ENCODE results near the gene SFMBT1.

The SFMBT1 gene, protein sequence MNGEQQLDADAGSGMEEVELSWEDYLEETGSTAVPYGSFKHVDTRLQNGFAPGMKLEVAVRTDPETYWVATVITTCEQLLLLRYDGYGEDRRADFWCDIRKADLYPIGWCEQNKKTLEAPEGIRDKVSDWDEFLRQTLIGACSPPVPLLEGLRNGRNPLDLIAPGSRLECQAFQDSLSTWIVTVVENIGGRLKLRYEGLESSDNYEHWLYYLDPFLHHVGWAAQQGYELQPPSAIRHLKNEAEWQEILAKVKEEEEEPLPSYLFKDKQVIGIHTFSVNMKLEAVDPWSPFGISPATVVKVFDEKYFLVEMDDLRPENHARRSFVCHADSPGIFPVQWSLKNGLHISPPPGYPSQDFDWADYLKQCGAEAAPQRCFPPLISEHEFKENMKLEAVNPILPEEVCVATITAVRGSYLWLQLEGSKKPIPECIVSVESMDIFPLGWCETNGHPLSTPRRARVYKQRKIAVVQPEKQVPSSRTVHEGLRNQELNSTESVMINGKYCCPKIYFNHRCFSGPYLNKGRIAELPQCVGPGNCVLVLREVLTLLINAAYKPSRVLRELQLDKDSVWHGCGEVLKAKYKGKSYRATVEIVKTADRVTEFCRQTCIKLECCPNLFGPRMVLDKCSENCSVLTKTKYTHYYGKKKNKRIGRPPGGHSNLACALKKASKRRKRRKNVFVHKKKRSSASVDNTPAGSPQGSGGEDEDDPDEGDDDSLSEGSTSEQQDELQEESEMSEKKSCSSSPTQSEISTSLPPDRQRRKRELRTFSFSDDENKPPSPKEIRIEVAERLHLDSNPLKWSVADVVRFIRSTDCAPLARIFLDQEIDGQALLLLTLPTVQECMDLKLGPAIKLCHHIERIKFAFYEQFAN

DNA sequence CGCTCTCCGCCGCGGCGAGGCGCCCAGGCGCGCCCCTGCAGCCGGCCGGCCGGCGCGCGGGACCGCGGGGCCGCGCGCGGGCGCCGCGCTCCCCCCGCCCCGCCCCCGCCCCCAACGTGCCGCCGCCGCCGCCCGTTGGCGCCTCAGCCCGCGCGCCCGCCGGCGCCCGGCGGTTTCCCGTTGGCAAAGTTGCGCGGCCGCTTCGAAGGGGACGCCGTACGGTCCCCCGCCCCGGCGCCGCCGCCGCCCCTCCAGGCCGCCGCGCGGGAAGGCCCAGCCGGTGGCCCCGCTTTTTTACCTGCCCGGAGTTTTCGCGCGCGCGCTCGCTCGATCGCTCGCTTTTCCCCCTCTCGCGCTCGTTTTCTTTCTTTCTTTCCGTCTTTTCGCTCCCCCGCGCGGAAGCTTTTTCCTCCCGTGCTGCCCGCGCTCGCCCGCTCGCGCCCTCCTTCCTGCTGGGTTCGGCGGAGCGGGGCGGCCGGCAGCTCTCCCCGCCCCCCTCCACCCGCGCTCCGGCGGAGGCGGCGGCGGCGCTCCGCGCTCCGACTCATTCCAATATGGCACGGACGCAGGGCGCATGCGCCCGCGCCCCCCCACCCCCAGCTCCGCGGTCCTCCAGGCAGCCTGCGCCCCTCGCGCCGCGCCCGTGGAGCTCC is at the start of gene SFMBT1:
Gene SFMBT1 (minus strand): TSS at position 556 of the 653 bp plus-strand sequence. CDS start 76,945 bp downstream, outside the sequence.
- DNase-seq: no peak

DNA sequence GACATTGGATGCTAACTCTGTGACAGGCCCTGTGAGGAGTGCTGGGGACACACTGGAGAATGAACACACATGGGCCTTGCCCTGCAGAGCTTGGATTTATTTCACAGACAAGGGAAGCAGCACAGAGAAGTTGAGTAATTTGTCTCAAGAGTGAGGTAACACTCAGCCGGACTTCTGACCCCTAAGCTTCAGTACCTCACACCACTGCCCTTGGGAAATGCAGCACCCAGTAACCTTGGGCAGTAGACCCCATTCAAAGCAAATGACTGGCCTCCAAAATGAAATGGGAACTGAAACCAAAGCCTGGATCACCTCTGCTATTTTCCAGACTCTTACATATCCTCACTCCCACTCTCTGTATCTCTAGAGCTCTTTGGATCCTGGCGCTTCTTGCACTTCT is 47.1 kb upstream of the SFMBT1 start:
- DNase-seq: no peak

DNA sequence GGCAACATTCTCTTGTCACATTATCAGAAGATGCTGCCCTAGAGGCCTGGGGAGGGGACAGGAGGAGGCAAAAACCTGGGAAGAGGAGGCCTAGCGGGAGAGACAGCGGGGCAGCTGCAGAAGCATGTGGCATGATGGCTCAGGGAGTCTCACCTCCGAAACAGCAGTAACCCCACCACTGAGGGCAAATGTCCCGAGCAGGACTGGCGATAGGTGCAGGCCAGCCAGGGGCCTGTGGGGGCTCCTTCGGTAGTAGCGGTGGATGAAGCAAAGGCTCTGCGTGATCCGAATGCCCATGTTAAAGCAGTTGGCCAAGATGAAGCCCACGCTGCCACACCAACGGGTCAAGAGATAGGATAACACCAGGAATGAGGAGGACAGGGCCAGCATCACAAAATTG is 46.3 kb upstream of the SFMBT1 start:
- no peak for DNase-seq

DNA sequence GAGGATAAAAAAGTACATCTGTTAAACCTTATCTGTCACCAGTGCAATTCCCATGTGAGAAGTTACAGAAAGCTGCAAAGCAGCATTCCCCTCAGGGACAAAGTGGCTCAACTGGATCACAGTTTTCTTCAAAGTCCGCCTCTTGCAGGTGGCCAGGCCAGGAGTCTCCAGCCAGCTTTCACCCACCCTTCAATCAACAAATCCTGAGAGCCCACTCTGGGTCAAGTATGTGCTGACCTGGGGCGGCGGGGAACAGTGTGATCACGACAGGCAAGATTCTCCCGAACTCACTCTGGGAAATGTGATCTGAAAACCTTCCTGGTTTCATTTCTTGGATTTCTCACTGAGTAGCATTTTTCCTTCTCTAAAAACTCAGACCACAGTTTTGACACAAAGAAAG is 45.1 kb upstream of the SFMBT1 start:
- DNase-seq: no peak

DNA sequence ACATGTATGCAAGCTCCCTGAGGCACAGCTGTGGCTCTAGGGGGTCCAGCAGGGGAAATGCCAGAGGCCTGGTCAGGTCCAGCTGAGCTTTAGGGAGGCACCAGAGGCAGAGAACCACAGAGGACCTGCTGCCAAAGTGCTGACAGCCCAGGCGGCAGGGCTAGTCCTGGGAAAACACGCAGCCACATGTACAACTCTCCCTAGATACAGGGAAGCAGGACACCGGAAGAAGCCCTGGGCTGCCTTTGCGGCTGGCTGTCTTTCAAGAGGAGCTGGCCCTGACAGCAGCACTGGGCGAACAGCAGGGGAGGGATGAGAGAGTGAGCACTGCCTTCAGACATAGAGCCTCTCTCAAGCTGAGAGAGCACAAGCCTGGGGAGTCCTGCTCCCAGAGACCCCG is 43.6 kb upstream of the SFMBT1 start:
- no peak for DNase-seq

DNA sequence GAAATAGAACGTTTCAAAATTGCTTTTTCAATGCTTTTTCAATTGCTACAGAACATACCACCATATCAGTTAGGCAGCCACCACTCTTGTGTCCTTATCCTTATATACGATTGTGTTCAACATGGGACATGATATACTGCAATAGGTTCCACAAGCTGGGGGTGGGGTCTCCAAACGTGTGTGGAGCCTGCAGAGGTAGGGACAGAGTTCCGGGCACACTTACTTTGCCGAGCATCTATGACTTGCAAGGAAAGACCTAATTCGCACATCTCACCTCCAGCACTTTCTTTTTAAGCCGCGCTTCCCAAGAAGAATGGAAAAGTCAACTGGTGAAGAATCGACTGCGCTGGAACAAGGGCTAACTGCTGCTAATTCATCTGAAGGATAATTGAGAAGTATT is 39.6 kb upstream of the SFMBT1 start:
- no peak for DNase-seq

DNA sequence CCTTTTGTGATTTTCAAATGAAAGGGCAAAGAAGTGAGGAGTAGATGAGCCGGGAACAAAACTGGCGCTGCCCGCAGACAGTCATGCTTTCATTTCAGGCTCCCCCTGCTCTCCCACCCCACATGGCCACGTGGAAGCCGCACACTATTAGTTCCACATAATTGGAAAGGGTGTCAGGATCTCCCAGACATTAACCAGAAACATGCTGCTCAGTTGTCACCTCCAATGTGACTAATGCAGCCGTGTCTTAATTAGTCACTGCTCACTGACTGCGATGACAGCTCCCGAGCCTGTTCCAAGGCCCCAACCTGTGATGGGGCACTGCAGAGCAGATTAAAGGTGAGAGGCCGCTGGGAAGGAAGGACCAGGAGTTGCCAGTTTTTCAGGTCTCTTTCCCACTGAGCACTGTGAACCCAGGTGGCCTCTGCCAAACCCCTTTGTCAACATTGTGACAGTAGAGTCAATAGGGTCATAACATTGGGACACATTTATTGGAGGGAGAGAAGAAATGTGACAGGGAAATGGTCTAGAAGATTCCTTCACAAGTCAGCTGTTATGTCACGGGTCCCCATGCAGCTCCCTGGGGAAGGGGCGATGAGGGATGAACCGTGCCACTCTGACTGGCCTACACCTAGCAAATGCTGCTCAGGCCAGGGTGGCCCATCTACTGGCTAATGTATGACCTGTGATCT is 38.6 kb upstream of the SFMBT1 start:
- no peak for DNase-seq

DNA sequence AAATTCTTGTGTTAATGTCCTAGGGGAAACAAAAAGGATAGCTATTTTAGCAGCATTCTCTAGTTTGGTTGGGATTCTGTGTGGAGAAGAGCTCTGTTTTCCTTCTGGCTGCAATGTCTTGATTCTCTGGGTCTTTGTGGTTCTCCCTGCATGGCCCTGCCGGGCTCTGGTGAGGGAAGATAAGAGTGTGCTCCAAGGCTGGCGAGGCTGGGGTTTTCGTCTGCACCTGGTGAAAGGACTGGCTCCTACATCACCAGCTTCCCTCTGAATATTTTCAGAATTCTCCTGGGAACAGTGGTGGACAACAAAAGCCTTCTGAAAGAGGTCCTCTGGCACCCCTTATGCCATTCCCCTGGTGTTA is 38.1 kb upstream of the SFMBT1 start:
- DNase-seq: no peak

DNA sequence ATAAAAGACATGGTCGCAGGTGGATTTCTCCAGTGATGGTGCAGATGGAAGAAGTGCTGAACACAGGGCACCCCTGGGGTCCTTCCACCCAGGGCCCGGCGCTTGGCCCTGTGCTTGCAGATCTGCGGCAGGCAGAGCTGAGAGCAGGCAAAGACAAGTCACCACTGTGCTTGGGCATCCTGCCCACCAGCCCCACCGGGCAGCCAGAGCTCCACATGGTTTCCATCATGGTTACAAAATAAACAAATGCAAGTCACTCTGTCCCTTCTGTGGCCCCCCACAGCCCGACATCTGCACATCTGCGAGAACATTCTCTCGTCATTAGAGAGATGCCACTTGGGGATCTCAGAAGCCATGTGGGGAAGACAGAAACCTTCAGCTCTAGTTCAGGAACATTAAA is 37.6 kb upstream of the SFMBT1 start:
- DNase-seq: no peak

DNA sequence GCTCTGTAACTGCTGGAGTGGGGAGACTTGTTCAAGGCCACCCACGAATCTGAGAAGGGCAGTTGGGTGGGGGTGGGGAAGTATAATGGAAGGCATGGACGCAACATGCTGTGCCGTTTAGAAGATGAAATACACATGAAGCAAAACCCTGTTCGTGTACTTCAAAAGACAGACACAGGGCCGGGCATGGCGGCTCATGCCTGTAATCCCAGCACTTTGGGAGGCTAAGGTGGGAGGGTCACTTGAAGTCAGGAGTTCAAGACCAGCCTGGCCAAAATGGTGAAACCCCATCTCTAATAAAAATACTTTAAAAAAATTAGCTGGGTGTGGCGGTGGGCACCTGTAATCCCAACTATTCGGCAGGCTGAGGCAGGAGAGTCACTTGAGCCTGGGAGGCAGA is 36.9 kb upstream of the SFMBT1 start:
- DNase-seq: no peak

DNA sequence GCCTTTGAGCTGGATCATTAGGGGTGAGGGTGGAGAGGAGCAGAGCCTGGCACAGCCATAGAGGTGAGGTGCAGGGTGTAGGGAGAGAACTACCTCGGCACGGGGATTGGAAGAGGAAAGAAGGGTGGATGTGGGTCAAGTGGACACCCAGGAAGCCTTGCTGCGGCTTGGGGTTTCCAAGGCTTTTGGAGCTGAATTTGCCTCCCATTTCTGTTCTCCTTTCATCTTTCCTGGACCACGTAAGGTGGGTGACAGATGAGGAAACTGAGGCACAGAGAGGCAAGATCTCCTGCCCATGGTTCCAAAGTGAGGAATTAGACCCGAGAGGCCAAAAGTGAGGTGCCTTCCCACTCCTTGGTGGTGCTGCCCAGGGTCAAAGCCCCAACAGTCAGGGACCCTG is 35.4 kb upstream of the SFMBT1 start:
- DNase-seq: no peak

DNA sequence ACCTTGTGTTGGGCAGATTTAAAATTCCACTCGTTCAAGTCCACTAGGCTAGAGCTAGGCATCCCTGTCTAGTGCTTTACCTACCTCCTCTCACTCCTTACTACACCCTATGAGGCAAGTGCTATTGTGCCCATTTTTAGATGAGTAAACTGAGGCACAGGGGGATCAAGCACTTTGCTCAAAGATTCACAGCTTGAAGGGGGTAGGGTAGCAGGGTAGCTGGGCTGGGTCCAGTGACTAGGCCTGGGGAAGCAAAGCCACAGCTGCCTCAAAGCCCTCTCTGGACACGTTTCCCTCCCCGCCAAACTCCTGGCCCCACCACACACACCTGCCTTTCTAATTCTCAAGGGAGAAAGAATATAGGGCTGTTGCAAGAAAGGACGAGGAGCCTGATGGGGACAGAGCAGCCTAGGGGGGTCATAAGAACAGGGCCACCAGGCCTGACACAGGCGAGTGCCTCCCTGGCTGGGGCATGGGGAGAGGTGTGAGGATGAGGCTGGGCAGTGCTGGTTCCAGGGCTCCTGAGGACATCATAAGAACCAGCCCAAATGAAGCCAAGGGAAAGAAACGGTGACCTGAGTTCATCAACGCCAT is 34.8 kb upstream of the SFMBT1 start:
- DNase-seq: no peak

DNA sequence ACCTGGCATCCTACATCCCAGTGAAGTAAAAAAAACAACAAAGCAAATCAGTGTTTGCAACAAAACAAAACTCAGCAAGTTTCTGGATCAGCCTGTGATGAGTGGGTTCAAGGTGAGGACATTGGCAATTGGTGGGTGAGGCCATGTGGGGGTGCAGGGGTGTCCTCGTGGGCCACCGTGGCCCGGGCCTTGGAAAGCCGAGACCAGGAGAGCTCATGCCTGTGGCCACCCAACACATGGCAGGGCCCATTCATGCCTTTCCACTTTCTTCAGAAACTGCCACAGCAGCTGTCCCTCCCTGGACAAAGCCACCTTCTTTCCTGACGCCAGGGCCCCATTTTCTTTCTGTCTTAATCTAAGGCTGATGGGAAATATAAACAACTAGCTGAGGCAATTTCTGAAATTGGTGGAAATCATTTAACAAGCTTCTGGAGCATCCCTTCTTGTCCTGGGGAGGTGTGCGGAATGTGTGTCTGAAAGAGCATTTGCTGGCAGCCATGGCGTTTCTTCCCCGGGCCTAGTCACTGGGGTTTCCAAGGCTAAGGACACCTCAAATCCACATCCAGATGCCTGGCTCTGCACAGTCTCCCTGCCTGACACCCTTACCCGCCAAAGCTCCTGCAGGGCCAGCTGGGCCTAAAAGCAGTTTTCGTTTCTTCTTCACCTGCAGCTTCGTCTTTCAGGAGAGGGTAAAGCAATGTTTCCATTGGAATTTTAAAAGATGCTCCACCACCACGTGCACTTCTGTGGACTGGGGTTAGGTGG is 34.1 kb upstream of the SFMBT1 start:
- no peak for DNase-seq

DNA sequence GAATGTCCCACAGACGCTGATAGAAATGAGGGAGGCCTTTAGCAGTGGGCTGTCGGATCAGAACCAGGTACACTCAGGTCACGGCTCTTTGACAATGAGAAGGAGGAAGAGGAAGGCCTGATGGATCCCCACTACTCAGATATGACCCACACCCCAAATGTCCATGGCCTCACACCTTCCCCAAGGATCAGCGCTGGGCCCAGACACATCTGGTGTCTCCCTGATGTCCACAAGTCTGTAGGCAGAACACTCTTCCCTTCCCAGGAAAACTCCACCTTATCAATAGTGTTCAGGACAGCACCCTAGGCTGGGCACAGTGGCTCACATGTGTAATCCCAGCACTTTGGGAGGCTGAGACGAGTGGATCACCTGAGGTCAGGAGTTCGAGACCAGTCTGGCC is 33.3 kb upstream of the SFMBT1 start:
- no peak for DNase-seq

DNA sequence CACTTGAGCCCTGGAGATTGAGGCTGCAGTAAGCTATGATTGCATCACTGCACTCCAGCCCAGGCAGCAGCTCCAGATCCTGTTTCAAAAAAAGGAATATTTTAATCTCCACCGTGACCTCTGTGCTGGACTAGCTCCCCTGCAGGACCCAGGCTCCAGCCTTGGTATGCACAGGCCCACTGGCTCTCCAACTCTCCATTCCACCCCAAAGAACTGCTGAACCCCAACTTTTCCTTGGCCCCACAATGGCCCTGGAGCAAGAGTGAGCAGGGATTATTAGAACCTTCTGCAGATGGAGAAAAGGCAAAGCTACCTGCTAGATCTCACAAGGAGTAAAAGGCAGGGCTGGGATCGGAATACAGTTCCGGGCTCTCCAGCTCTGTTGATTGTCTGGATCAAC is 32.8 kb upstream of the SFMBT1 start:
- no peak for DNase-seq

DNA sequence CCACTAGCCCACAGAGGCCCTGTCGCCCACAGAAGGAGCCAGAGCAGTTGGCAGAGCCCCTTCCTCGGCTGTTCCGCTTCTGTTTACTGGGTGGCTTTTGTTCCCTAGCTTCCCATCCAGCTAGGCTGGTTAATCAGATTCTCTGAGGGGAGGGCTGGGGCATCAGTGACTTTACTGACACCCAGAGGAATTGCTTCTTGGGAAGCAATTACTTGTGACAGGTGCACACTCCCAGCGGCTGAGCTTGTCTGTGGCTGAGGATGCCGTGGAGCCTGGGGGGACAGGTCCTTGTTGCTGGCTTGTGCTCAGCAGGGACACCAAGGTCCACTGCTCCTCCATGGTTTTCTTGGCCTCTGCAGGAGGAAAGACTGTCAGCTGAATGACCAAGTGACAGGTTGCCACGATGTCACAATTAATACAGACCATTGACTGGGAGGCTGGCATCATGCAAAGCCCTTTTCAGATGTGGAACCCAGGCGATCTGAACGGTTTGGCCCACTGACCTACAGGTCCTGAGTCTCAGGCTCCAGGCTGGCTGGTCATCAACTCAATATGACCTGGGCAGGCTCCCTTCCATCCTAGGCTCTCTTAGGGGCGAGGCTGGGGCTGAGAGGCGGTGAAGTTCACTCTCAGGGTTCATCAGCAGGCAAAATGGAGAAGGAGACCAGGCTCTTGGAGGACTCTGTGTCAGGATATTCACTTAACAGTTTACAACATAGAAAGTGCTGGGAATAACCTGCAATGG is 31.8 kb upstream of the SFMBT1 start:
- DNase-seq: no peak

DNA sequence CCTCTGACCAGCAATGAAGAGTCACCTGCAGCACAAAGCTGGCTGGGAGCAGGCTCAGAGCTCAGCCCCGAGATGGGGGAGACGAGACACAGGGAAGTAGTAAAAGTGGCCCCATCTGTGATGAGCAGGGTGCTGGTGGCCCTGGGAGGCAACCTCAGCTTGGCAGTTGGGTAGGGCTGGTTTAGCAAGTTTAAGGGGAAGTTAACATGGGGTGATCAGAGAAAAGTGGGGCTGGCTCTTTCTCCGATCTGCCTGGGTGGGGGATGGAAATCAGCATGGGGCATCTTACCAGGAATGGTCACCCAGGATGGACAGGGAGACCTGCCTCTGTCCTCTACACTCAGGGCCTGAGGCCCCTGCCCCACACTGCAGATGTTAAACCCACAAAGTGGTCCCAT is 29.9 kb upstream of the SFMBT1 start:
- no peak for DNase-seq

DNA sequence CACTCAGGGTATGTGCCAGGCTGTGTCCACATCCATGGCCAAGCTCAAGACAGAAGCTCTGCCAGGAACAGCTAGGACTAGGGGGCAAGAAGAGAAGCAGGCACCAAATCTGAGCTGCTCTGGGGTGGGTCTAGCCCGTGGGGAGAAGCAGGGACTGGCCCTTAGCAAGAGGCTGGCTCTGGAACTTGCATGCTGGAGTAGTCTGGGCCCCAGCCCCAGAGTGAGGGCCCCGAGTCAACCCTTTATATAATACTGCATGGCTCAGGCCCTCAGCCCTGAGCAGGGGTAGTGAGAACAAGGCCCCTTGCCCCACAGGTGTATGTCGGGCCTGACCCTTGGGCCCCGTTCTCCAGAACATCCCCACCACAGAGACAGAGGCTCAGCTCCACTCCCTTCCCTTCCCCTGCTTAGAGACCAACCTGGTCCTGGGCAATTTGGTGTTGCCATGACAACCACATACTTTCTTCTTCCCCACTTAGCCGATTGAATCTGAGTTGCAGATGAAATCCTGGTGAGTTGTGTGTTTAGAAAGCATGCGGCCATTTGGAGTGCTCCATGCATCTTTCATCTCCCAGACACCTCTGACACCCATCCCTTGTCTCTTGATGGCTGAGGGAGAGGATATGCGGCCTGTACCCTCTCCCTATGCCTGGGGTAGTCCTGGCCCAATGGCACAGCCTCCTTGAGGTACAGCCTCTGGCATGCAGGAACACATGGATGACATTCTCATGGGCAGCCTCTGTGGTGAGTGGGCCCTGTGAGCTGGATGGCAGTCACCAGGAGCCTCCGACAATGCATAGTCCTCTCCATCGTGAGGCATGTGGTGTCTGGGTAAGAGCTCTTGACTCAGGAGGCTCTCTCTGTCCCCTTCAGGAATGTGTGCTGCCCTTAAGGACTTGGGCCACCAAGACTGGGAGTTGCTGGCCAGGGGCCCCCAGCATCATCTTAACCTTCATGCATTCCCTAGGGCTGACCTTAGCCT is 29.2 kb upstream of the SFMBT1 start:
- DNase-seq: no peak

DNA sequence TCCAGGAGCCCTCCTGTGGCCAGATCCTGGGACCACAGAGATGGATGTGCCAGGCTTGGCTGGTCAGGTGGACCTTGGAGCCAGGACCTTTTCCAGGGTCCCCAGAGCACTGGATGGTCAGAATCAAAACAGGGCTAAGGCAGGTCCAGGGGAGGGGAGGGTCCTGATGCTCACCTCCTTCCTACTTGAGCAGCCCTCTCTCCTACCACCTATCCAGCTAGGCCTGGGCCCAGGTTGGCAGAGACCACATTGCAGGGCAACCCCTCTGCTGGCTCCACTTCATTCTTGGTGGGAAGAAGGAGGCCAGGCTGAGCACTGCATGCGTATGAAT is 28.5 kb upstream of the SFMBT1 start:
- no peak for DNase-seq
